Hepatocyte (in vitro differentiated cells): ENCODE results near the gene PMP22.

Experiments
- EZH2 ChIP-seq: fragments of 200-600 bp; sonication (generic); IDR thresholded peaks from 2 replicates; pipeline ENCODE4 v1.6.1; 2016; ENCODE audit warnings: antibody characterized with exemption, mild to moderate bottlenecking, borderline replicate concordance
- TF ChIP-seq, protein P1 (sequence below): fragments of 200-600 bp; sonication (generic); IDR thresholded peaks from 2 replicates; pipeline ENCODE4 v1.5.1; 2016; ENCODE audit warnings: antibody characterized with exemption, mild to moderate bottlenecking; ENCODE audit not compliant: poor library complexity

DNA sequence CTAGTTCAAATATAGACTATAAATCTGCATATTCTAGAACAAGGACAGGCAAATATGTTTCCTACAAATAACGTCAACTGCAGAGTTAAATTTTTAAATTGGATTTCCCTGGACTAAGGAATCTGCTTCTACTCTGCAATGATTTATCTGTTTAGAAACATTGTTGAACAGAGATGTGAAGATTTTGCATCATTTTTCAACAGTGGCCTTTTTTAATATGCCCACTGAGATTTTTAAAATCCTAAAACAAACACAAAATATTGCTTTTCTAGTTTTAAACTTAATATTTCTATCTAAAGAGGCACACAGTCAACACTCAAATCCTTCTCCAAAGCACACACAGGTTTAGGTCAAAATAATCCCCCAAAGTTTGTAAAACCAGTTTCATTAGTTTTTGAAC is 23.7 kb upstream of the PMP22 start:
- TF ChIP-seq, protein P1, sequence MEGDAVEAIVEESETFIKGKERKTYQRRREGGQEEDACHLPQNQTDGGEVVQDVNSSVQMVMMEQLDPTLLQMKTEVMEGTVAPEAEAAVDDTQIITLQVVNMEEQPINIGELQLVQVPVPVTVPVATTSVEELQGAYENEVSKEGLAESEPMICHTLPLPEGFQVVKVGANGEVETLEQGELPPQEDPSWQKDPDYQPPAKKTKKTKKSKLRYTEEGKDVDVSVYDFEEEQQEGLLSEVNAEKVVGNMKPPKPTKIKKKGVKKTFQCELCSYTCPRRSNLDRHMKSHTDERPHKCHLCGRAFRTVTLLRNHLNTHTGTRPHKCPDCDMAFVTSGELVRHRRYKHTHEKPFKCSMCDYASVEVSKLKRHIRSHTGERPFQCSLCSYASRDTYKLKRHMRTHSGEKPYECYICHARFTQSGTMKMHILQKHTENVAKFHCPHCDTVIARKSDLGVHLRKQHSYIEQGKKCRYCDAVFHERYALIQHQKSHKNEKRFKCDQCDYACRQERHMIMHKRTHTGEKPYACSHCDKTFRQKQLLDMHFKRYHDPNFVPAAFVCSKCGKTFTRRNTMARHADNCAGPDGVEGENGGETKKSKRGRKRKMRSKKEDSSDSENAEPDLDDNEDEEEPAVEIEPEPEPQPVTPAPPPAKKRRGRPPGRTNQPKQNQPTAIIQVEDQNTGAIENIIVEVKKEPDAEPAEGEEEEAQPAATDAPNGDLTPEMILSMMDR = no peak
- no peak for TF ChIP-seq EZH2
